HFFc6 (cell line): Measurements from ENCODE around the gene ARHGEF26. TPM values are rescaled to one million over a fixed set of nuclear protein-coding genes. Genes with fewer than 3 reads are reported as not detected.

Experiments used
- DNase-seq: peaks from one replicate; pipeline ENCODE4 v3.0.0-alpha.2; 2018
- H3K27ac Mint-ChIP-seq: 2 replicates; pipeline ENCODE4 v1.8.0; 2020; ENCODE audit warnings: mild to moderate bottlenecking, mixed read lengths
- H3K27me3 Mint-ChIP-seq: 2 replicates; pipeline ENCODE4 v1.8.0; 2021; ENCODE audit warnings: mild to moderate bottlenecking, moderate library complexity, mixed read lengths; ENCODE audit not compliant: insufficient read depth
- H3K36me3 Mint-ChIP-seq: 2 replicates; pipeline ENCODE4 v1.8.0; 2021; ENCODE audit warnings: low read depth, mixed read lengths
- H3K4me1 Mint-ChIP-seq: 2 replicates; pipeline ENCODE4 v1.8.0; 2020; ENCODE audit warnings: low read depth, mixed read lengths
- H3K4me3 Mint-ChIP-seq: 2 replicates; pipeline ENCODE4 v1.8.0; 2020; ENCODE audit warnings: mild to moderate bottlenecking, moderate library complexity, mixed read lengths
- H3K9me3 Mint-ChIP-seq: 2 replicates; pipeline ENCODE4 v1.8.0; 2020; ENCODE audit warnings: mild to moderate bottlenecking, mixed read lengths
- total RNA-seq, 6 experiments: library from RNA; stranded (reverse); fragmentation: NEBNext Ultra II Directional; extraction: Animal tissue kit (Norgen Biotek cat#: 25700); gene quantifications; 2 replicates in 1 of 6; 3 replicates in 5 of 6; pipeline ENCODE4 v1.2.3, GENCODE V29; 2021
- TF ChIP-seq, protein P1 (sequence below): fragments of 200-600 bp; sonication (generic); IDR thresholded peaks from 2 replicates; pipeline ENCODE4 v1.5.0; 2021; ENCODE audit warnings: antibody characterized with exemption, mild to moderate bottlenecking

ARHGEF26 gene
- total RNA-seq, 6 experiments from 2014 or later, result 0.05 TPM; not detected in 5

DNA sequence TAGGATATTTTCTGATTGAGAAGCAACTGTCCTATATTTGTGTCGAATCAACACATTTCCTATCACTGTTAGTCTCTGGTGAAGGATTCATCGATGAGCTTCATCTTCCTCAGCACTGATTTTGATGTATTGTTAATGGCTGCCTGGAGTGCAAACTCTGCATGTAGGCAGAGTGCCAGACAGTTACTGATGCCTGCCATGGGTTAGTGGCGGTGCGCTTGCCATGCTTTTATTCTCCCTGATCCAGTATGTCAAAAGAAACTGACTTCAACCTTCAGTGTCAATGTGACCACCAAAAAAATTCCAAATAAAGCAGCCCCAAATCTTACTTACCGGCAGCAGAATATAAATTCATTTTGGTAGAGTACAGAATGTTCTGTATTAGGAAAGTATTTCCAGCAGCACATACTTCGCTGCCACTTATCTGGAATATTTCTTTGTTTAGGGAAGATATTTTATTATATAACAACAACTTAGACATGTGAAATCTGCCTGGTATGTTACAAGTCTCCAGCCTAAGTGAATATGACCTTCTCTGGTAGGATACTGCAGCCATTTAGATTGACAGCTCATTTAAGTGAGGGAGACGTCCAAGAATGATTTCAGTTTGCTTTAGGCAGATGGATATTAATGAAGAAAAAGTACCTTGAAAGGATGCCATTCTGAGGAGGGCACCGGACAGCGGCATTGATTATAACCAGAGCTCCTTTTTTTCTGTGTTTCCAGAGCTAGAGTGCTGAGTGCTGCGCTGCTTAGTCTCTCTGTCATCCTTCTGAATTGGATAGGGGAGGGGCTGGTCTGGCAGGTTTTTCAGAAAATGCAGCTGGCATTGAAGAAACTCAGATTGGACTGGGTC, 59.9 kb downstream of the ARHGEF26 start:
- DNase-seq, result no peak
- TF ChIP-seq, protein P1, sequence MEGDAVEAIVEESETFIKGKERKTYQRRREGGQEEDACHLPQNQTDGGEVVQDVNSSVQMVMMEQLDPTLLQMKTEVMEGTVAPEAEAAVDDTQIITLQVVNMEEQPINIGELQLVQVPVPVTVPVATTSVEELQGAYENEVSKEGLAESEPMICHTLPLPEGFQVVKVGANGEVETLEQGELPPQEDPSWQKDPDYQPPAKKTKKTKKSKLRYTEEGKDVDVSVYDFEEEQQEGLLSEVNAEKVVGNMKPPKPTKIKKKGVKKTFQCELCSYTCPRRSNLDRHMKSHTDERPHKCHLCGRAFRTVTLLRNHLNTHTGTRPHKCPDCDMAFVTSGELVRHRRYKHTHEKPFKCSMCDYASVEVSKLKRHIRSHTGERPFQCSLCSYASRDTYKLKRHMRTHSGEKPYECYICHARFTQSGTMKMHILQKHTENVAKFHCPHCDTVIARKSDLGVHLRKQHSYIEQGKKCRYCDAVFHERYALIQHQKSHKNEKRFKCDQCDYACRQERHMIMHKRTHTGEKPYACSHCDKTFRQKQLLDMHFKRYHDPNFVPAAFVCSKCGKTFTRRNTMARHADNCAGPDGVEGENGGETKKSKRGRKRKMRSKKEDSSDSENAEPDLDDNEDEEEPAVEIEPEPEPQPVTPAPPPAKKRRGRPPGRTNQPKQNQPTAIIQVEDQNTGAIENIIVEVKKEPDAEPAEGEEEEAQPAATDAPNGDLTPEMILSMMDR, result no peak
- no peaks in the 10 kb centered on the region; the same call in 1 of the 2 replicates for H3K27me3 Mint-ChIP-seq
- H3K4me3 Mint-ChIP-seq, result no peak overlapping the region
- H3K27ac Mint-ChIP-seq, result no peak overlapping the region
- no peaks in the 10 kb centered on the region for H3K4me1 Mint-ChIP-seq
- H3K36me3 Mint-ChIP-seq, result no peaks in the 10 kb centered on the region
- H3K9me3 Mint-ChIP-seq, result peaks cover 53% of the 10 kb centered on the region

GRCh38 chr3:154182322-154182922, 61.2 kb downstream of the ARHGEF26 start:
- H3K9me3 Mint-ChIP-seq, result peaks cover 46% of the 10 kb centered on the region
- TF ChIP-seq, protein P1, result no peak
- H3K4me1 Mint-ChIP-seq, result no peaks in the 10 kb centered on the region
- no peaks in the 10 kb centered on the region; the same call in 1 of the 2 replicates for H3K27me3 Mint-ChIP-seq
- no peak overlapping the region for H3K4me3 Mint-ChIP-seq
- H3K36me3 Mint-ChIP-seq, result no peaks in the 10 kb centered on the region
- H3K27ac Mint-ChIP-seq, result no peak overlapping the region
- DNase-seq, result no peak

DNA sequence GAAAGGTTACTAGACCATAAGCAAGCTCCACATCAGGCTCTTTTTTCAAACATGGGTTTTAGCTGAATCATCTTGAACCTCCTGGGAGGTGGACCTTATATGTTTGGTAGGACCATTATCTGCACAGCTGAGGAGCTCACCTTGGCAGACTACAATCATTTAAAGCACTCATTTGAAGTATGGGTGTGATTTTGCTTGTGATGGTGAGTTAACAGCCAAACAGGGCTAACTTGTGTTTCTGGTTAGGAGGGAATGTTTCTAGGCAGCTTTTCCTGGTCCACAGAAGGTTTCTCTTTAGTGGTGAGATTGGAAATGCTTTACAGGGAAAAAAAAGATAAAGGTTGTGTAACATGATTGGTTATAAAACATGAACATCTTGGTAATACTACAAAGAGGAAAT, 61.8 kb downstream of the ARHGEF26 start:
- H3K4me3 Mint-ChIP-seq, result no peak overlapping the region
- H3K9me3 Mint-ChIP-seq, result peaks cover 42% of the 10 kb centered on the region
- no peak for DNase-seq
- no peaks in the 10 kb centered on the region for H3K4me1 Mint-ChIP-seq
- no peaks in the 10 kb centered on the region; the same call in 1 of the 2 replicates for H3K27me3 Mint-ChIP-seq
- no peak overlapping the region for H3K27ac Mint-ChIP-seq
- H3K36me3 Mint-ChIP-seq, result no peaks in the 10 kb centered on the region
- TF ChIP-seq, protein P1, result no peak

DNA sequence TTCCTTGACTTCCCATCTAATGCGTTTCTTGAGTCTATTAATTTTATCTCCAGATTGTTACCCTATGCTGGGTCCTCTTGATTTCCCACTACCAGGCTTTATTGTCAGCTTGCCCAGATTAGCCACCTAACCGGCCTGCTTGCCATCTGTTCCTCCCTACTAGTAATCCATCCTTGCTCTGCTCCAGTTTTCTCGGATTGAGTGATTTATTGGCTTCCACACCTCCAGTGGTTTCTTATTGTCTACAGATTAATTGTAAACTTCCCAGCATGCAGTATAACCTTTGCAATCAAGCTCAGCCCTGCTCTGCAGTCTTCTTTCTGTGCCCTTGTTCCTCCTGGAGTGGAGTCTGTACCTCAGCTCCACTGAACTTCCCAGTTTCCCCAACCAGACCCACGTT, 63.4 kb downstream of the ARHGEF26 start:
- H3K4me1 Mint-ChIP-seq, result no peaks in the 10 kb centered on the region
- no peaks in the 10 kb centered on the region for H3K36me3 Mint-ChIP-seq
- no peaks in the 10 kb centered on the region for H3K27me3 Mint-ChIP-seq
- no peak overlapping the region for H3K4me3 Mint-ChIP-seq
- H3K27ac Mint-ChIP-seq, result no peak overlapping the region
- no peak for DNase-seq
- TF ChIP-seq, protein P1, result no peak
- peaks cover 32% of the 10 kb centered on the region for H3K9me3 Mint-ChIP-seq

DNA sequence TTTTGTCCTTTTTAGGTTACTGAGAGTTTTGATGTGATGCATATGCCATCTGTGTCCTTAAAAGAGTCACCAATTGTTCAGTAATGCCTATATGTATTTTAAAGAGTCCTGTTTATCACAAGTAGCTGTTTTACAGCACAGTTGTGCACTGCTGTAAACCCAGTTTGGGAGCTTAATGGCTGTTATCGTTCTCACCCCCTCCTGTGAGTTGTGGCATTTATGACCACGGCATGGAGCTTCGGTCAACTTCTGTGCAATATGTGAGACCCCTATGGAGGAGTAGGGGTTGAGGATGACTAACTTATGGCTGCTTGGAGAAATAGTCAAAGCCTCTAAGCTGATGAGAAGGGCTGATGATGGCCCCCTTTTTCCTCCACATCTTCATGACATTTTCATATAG, 67.2 kb downstream of the ARHGEF26 start:
- TF ChIP-seq, protein P1, result no peak
- Mint-ChIP-seq H3K4me3 (no peak overlapping the region), H3K9me3 (peaks cover 30% of the 10 kb centered on the region), H3K27me3 (no peaks in the 10 kb centered on the region), H3K4me1 (no peaks in the 10 kb centered on the region), H3K36me3 (no peaks in the 10 kb centered on the region), H3K27ac (no peak overlapping the region)
- no peak for DNase-seq
